Muscle of leg (tissue), 11 donors: ENCODE data around the gene RER1. TPM values are rescaled to one million over a fixed set of nuclear protein-coding genes. Genes with fewer than 3 reads are reported as not detected.

Source experiments
- DNase-seq: peaks from one replicate; pipeline ENCODE4 v3.0.0; 2013
- H3K27ac ChIP-seq: one replicate; pipeline ENCODE4 v1.5.1; 2013; ENCODE audit warnings: mild to moderate bottlenecking, low read length, control low read depth
- H3K27me3 ChIP-seq: one replicate; pipeline ENCODE4 v1.6.1; 2013; ENCODE audit warnings: low read length; ENCODE audit not compliant: control insufficient read depth, insufficient read depth
- H3K36me3 ChIP-seq: one replicate; pipeline ENCODE4 v1.6.1; 2013; ENCODE audit warnings: low read length; ENCODE audit not compliant: control insufficient read depth, insufficient read depth
- H3K4me1 ChIP-seq: one replicate; pipeline ENCODE4 v1.6.1; 2013; ENCODE audit warnings: low read length; ENCODE audit not compliant: control insufficient read depth, insufficient read depth
- H3K4me3 ChIP-seq: one replicate; pipeline ENCODE4 v1.5.1; 2013; ENCODE audit warnings: low read length, control low read depth
- H3K9me3 ChIP-seq: replicated peaks from 2 replicates; pipeline ENCODE4 v1.6.1; 2013; ENCODE audit warnings: low read depth, low read length; ENCODE audit not compliant: control insufficient read depth
- WGBS: methylation state at CpG from one replicate; pipeline ENCODE4 v1.1.5; 2013; ENCODE audit warnings: missing lambda C conversion rate; ENCODE audit not compliant: insufficient coverage; 5-methylcytosine and 5-hydroxymethylcytosine counted together
- polyA plus RNA-seq, 8 donors: library from polyadenylated mRNA; unstranded; fragments of 120-200 nt; gene quantifications; one replicate each; pipeline versions ENCODE4 v1.2.1 to v1.2.3, GENCODE V29; 2013; ENCODE audit warnings: inconsistent platforms in 1 of 8, low replicate concordance in 1 of 8; ENCODE audit not compliant: insufficient read length in 8 of 8, insufficient read depth in 1 of 8
- total RNA-seq: library from RNA; stranded (reverse); fragments of 120-200 nt; gene quantifications from one replicate; pipeline ENCODE4 v1.2.4, GENCODE V29; 2013

The RER1 gene
- total and polyA plus RNA-seq, 9 donors, result 57.5 to 86.6 (median 69.3) TPM

- 86% methylated on average over 8 of the region's 13 CpGs for WGBS
- Histone ChIP-seq H3K27ac (no peak overlapping the region), H3K27me3 (no peaks in the 10 kb centered on the region), H3K9me3 (no peaks in the 10 kb centered on the region), H3K4me1 (peaks cover 31% of the 10 kb centered on the region), H3K4me3 (no peak overlapping the region), H3K36me3 (no peaks in the 10 kb centered on the region)
- no peak for DNase-seq
Observed at GRCh38 chr1:2347409-2347785, 44.2 kb upstream of the RER1 start.

- Histone ChIP-seq H3K4me3 (no peak overlapping the region), H3K27ac (no peak overlapping the region), H3K27me3 (no peaks in the 10 kb centered on the region), H3K4me1 (peaks cover 33% of the 10 kb centered on the region), H3K9me3 (no peaks in the 10 kb centered on the region), H3K36me3 (no peaks in the 10 kb centered on the region)
- no peak for DNase-seq
- WGBS, result 69% methylated on average over 23 of the region's 23 CpGs
Observed at GRCh38 chr1:2347896-2348295, 43.7 kb upstream of the RER1 start.

- no peaks in the 10 kb centered on the region for H3K9me3 ChIP-seq
- 90% methylated on average over 54 of the region's 59 CpGs for WGBS
- no peak for DNase-seq
- no peak overlapping the region for H3K27ac ChIP-seq
- H3K4me3 ChIP-seq, result no peak overlapping the region
- no peaks in the 10 kb centered on the region for H3K27me3 ChIP-seq
- H3K36me3 ChIP-seq, result no peaks in the 10 kb centered on the region
- H3K4me1 ChIP-seq, result peaks cover 33% of the 10 kb centered on the region
Observed at GRCh38 chr1:2348346-2349325, 43.0 kb upstream of the RER1 start.

- H3K4me1 ChIP-seq, result peaks cover 30% of the 10 kb centered on the region
- 46% methylated on average over 6 of the region's 9 CpGs for WGBS
- no peaks in the 10 kb centered on the region for H3K36me3 ChIP-seq
- no peak for DNase-seq
- no peaks in the 10 kb centered on the region for H3K27me3 ChIP-seq
- no peak overlapping the region for H3K4me3 ChIP-seq
- no peak overlapping the region for H3K27ac ChIP-seq
- no peaks in the 10 kb centered on the region for H3K9me3 ChIP-seq
Observed at GRCh38 chr1:2349806-2350205, 41.8 kb upstream of the RER1 start.

- H3K4me1 ChIP-seq, result peaks cover 37% of the 10 kb centered on the region
- H3K36me3 ChIP-seq, result no peaks in the 10 kb centered on the region
- H3K4me3 ChIP-seq, result no peak overlapping the region
- H3K9me3 ChIP-seq, result no peaks in the 10 kb centered on the region
- DNase-seq, result no peak
- no peaks in the 10 kb centered on the region for H3K27me3 ChIP-seq
- no peak overlapping the region for H3K27ac ChIP-seq
- WGBS, result 88% methylated on average over 7 of the region's 10 CpGs
Observed at GRCh38 chr1:2350501-2350900, 41.1 kb upstream of the RER1 start.

- 75% methylated on average over 24 of the region's 31 CpGs for WGBS
- Histone ChIP-seq H3K27me3 (no peaks in the 10 kb centered on the region), H3K9me3 (no peaks in the 10 kb centered on the region), H3K36me3 (no peaks in the 10 kb centered on the region), H3K27ac (no peak overlapping the region), H3K4me1 (peaks cover 43% of the 10 kb centered on the region), H3K4me3 (no peak overlapping the region)
- no peak for DNase-seq
Observed at GRCh38 chr1:2350911-2351655, 40.6 kb upstream of the RER1 start.

- H3K9me3 ChIP-seq, result no peaks in the 10 kb centered on the region
- H3K4me1 ChIP-seq, result peaks cover 46% of the 10 kb centered on the region
- WGBS, result 88% methylated on average over 6 of the region's 8 CpGs
- no peaks in the 10 kb centered on the region for H3K36me3 ChIP-seq
- H3K27me3 ChIP-seq, result no peaks in the 10 kb centered on the region
- DNase-seq, result no peak
- no peak overlapping the region for H3K27ac ChIP-seq
- H3K4me3 ChIP-seq, result no peak overlapping the region
Observed at GRCh38 chr1:2351723-2352122, 39.9 kb upstream of the RER1 start.

- H3K4me1 ChIP-seq, result peaks cover 46% of the 10 kb centered on the region
- no peak overlapping the region for H3K27ac ChIP-seq
- H3K4me3 ChIP-seq, result no peak overlapping the region
- WGBS, result 90% methylated on average over 7 of the region's 11 CpGs
- DNase-seq, result no peak
- no peaks in the 10 kb centered on the region for H3K27me3 ChIP-seq
- H3K36me3 ChIP-seq, result no peaks in the 10 kb centered on the region
- H3K9me3 ChIP-seq, result no peaks in the 10 kb centered on the region
Observed at GRCh38 chr1:2352341-2352896, 39.2 kb upstream of the RER1 start.

GRCh38 chr1:2352897-2353550, 38.6 kb upstream of the RER1 start:
- H3K4me3 ChIP-seq, result no peak overlapping the region
- H3K27me3 ChIP-seq, result no peaks in the 10 kb centered on the region
- no peaks in the 10 kb centered on the region for H3K36me3 ChIP-seq
- H3K9me3 ChIP-seq, result no peaks in the 10 kb centered on the region
- 49% methylated on average over 18 of the region's 21 CpGs for WGBS
- peak overlapping the region; percentile 60 for H3K27ac ChIP-seq
- peak; percentile 63 for DNase-seq
- H3K4me1 ChIP-seq, result peaks cover 46% of the 10 kb centered on the region
